ENCODE results near the gene PLEKHF1.

PLEKHF1 gene

DNA sequence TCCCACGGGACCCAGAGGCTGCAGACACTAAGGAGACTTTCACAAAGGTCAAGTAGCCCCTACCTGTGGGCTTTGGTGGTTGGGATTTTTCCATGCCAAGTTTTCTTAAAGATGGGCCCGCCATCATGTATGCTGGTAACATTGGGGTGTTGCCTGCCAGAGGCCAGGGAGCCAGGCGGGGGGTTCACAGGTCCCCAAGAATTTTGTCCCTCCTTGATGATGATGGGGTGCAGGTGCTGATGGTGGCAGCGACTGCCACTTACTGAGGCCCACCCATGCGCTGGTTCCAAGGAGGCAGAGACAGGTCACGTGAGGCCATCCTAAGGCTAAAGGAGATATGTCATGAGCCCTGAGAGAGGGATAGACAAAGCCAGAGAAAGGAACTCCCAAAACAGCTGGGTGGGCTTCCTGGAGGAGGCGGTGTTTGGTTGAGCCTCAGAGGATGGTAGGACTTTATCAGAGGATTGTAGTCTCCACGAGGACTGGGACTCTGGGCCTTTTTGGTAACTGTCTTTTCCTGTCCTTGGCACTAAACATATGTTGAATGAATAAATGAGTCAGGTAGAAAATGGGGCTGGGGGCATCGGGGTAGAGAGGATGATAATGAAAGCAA, 14.4 kb downstream of the PLEKHF1 start:
- no peak for DNase-seq (ENCODE audit: low read depth)

DNA sequence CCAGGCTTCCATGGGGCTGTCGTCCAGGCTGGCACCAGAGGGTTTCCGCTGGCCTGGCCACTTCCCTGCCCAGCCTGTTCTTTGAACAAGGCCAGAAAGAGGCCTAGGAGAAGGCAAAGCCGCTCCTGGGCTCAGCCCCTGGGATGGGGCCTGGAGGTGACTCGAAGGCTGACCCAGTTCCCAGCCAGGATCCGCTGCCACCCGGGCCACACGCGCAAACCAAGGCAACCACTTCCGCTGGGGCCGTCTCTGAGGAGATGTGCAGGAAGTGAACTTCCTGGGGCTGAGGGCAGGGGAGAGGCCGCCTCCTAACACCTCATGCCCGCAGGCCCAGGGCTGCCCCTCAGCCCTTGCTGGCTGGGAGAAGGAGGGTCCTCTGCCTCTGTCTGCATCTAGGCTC, 15.2 kb downstream of the PLEKHF1 start:
- peak; percentile 76 for DNase-seq (ENCODE audit: low read depth)

DNA sequence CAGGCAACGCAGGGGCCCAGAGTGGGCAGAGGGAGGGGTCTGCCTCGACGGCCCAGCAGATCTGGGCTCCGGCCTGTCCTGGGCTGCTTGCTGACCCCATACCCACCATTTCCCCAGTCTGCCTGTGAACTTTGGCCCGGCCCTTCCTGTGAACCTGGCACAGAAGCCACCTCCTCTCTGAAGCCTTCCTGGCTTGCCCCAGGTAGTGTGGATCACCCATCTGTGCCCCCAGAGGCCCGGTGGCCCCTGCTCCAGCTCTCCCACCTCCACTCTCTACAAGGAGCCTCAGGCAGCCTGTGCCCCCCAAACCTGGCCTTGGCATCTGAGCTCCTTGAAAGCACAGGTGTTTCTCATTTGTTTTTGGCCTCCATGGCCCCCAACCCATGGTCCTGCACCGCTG, 15.7 kb downstream of the PLEKHF1 start:
- no peak for DNase-seq (ENCODE audit: low read depth)

DNA sequence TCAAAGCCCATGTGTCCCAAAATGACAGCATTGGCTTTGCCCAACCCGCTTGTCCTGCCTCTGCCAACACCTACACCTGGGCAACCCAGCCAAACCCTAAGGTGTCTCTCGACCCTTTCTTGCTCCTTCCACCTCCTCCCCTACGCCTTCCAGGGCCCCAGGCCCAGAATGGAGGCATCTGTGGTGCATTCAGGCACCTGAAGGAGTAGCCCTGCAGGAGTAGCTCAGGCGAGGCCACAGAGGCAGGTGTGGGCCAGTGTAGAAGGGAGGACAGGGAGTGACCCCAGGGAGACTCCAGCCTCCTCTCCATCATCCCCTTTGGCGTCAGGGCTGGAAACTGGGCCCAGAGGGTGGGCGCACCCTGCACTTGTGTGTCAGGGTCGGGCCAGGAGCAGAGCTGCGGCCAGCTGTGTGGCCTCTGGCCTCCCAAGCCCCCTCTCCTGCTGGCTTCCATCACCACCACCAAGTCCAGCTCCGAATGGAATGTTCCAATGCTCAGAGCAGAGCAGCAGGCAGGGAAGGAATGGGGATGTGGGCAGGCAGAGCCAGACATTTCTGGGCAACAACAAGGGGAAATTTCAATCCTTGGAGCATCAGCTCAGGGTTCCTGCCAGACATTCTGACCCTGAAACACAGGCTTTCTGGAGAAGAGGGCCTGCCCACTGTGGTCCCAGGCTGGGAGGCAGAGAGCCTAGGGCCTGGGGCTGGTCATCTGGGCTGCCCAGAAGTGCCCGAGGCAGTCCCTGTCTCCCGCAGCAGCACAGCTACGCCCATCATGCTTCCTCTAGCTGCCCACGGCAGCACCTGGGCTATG, 16.4 kb downstream of the PLEKHF1 start:
- no peak for DNase-seq (ENCODE audit: low read depth)

DNA sequence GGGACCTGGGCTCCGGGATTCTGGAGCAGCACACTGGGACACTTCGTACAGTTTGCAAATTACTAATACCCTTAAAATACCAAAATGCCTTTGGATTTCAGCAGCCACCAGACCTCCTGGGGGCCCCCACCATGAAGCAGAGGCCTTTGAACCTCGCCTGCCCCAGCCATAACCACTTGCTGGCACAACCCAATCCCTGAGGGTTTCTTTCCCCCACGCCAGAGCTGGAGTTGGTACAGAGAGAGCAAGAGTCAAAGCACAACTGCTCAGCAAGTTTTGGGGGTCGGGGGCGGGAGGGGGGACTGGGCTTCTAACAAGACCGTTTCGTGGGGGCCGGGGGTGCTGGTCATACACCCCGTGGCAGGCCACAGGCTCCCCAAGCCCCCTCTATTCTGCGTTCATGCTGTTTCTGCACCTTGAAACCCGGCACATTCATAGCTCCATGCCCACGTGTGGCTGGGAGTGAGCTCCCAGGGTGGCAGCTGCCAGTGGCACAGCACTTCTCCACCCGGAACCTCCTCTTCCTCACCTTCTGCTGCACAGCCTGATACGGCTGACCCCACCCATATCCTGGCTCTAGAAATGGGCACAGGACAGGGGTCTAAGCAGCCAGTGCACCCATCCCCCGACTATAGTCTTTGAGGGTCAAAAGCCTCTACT, 17.1 kb downstream of the PLEKHF1 start:
- DNase-seq (ENCODE audit: low read depth): no peak

DNA sequence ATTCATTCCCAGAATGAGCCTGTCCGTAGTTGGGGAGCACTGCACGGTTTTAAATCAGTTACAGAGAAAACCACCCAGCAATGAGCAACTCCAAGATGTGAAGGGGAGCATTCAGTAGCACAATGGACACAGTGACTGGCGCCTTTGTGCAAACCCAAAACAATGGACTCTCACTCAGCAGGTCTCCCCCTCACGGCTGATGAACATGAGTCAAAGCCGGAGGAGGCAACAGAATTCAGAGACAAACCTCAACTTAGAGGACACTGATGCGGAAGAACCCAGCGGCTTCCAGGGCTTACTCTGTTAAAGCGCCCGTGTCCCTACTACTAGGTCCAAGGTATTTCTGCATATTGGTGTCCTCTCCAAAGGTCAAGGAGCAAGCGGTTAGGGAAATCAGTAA, 17.7 kb downstream of the PLEKHF1 start:
- no peak for DNase-seq (ENCODE audit: low read depth)

DNA sequence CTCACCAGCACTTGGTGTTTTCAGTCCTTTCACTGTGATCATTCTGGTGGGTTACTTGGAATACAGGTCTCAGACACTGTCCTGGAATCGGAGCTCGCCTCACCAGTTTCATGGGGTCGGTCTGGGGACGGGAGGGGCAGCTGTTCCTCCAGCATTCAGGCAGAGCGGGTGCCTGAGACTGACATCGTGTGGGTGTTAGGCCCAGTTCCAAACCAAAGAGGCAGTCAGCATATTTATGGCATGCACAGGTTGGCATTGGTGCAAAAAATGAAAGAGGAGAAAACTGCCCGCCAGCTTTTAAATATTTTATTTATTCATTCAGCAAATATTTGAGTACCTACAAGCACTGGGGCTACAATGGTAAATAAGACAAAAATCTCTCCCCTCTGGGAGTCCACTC, 20.1 kb downstream of the PLEKHF1 start:
- no peak for DNase-seq (ENCODE audit: low read depth)

DNA sequence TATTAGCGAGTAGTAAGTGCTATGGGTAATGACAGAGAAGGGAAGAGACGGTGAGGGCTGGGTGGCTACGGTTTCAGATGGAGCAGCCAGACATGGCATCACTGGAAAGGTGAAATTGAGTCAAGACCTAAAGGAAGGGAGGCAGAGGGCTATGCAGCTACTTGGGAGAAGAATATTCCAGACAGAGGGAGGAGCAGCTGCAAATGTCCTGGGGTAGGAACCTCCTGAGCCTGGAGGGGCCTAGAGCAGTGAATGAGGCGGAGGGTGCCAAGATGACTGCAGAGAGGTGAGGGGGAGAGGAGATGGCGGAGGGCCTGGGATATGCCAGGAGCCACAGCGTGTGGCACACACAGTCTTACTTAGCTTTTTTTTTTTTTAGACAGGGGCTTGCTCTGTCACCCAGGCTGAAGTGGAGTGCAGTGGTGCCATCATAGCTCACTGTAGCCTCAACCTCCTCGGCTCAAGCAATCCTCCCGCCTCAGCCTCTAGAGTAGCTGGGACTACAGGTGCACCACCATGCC, 21.1 kb downstream of the PLEKHF1 start:
- no peak for DNase-seq (ENCODE audit: low read depth)

DNA sequence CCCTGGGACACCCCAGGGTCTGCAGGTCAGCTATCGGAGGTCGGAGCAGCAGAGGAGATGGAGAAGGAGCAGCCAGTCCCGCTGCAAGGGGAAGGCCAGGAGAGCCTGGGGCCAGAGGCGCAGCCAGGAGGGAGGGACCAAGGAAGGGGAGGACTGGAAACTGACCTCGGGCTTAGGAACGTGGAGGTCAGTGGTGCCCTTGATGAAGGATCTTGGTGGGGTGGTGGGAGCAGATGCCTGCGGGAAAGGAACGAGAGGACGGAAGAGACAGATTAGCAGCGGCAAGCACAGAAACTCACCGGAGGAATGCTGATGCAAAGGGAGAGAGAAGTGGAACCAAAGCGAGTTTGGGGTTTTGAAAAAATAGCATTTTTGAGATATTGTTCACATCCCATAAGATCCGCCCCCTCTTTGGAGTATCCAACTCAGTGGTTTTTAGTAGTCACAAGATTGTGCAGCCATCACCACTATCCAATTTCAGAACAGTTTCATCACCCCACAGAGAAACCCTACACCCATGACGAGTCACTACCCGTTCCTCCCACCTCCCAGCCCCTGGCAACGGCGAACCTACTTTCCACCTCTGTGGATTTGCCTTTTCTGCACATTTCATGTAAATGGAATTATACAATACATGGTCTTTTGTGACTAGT, 22.1 kb downstream of the PLEKHF1 start:
- no peak for DNase-seq (ENCODE audit: low read depth)

DNA sequence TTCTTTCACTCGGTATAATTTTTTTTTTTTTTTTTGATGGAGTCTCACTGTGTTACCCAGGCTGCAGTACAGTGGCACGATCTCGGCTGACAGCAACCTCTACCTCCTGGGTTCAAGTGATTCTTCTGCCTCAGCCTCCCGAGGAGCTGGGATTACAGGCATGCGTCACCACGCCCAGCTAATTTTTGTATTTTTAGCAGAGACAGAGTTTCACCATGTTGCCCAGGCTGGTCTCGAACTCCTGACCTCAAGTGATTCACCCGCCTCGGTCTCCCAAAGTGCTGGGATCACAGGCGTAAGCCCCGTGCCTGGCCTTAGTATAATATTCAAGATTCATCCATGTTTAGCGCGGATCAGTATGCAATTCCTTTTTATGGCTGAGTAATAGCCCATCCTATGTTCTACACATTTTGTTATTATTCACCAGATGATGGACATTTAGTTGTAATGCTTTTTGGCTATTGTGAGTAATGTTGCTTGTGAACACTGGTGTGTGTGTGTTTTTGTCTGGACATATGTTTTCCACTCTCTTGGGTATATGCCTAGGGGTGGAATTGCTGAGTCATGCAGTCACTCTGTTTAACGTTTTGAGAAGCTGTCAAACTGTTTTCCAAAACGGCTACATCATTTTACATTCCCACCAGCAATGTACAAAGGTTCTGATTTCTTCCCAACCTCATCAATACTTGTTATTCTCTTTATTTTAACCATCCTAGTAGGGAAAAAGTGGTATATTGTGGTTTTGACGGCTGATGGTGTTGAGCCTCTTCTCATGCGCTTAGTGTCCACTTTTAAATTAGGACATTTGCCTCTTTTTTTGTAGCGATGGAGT, 22.9 kb downstream of the PLEKHF1 start:
- no peak for DNase-seq (ENCODE audit: low read depth)

DNA sequence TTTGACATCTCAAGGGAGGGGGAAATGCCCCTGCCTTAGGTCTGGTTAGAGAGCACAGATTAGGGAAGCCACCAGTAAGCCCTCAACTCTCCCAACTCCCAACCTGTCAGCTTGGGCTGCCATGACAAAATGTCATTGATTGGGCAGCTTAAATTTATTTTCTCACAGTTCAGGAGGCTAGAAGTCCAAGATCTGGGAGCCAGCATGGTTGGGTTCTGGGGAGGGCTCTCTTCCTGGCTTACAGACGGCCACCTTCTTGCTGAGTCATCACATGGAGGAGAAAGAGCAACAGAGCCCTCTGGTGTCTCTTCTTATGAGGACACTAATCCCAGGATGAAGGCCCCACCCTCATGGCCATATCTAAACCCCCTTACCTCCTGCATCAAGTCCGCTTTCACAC, 25.6 kb downstream of the PLEKHF1 start:
- peak; percentile 56 for DNase-seq (ENCODE audit: low read depth)

DNA sequence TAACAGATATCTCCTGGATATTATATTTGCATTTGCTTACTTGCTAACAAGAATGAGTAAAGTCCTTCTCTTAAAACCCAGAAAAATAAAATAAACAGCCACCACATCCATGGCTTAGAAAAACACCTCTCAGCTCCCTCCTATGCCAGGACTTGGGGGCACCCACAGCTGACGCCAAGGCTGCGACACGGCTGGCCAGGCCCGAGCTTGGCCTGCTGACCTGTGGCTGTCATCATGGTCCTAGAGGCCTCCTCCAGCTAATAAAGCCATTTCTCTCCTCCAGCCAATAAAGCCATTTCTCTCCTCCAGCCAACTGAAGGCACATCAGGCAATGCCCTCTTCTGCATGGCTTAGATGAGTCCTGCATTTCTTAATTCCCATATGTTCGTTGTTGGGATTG, 28.9 kb downstream of the PLEKHF1 start:
- no peak for DNase-seq (ENCODE audit: low read depth)

DNA sequence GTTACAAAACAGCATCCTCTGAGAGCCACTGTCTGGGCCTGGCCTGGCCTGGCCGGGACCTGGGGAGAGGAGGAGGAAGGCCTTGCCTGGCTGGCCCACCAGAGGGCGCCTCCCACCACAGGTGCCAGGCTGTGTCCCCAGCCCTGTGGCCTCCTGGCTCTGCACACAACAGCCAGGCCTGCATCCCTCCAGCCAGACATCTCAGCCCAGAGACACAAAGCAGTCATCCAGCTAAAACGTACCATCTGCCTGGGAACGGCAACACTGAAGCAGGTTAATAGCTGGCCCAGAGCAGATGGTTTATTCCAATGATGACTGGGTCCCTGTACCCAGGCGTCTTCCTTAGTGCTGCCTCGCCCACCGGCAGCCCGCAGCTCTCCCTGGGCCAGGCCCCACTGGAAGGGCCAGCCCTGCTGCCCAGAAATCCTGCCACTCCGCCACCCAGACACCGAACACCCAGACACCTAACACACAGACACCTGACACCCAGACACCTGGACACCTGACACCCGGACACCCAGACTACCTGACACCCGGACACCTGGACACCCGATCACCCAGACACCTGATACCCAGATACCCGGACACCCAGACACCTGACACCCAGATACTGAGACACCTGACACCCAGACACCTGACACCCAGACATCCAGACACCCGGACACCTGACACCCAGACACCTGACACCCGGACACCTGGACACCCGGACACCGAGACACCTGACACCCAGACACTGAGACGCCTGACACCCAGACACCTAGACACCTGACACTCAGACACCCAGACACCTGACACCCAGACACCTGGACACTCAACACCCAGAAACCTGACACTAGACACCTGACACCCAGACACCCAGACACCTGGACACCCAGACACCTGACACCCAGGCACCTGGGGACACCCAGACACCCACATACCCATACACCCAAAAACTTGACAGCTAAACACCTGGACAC, 29.7 kb downstream of the PLEKHF1 start:
- peak; percentile 73 for DNase-seq (ENCODE audit: low read depth)

DNA sequence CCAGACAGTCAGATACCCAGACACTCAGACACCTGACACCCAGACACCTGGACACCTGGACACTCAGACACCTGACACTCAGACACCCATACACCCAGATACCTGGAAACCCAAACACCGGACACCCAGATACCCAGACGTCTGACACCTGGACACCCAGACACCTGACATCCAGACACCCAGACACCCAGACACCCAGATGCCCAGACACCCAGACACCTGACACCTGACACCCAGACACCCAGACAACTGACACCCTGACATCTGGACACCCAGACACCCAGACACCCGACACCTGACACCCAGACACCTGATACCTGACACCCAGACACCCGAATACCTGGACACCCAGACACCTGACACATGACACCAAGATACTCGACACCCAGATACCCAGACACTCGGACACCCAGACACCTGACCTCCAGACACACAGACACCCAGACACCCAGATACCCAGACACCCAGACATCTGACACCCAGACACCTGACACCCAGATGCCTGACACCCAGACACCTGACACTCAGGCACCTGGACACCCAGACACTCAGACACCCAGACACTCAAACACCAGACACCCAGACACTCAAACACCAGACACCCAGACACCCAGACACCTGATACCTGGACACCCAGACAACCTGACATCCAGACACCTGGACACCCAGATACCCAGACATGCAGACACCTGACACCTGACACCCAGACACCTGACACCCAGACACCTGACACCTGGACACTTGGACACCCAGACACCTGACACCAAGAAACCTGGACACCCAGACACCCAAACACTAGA, 30.7 kb downstream of the PLEKHF1 start:
- DNase-seq (ENCODE audit: low read depth): no peak

DNA sequence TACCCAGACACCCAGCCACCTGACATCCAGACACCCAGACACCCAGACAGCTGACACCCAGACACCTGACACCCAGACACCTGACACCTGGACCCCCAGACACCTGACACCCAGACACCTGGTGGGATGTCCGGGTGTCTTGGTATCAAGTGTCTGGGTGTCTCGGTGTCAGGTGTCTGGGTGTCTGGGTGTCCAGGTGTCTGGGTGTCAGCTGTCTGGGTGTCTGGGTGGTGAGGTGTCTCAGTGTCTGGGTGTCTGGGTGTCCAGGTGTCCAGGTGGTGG, 31.2 kb downstream of the PLEKHF1 start:
- DNase-seq (ENCODE audit: low read depth): no peak

DNA sequence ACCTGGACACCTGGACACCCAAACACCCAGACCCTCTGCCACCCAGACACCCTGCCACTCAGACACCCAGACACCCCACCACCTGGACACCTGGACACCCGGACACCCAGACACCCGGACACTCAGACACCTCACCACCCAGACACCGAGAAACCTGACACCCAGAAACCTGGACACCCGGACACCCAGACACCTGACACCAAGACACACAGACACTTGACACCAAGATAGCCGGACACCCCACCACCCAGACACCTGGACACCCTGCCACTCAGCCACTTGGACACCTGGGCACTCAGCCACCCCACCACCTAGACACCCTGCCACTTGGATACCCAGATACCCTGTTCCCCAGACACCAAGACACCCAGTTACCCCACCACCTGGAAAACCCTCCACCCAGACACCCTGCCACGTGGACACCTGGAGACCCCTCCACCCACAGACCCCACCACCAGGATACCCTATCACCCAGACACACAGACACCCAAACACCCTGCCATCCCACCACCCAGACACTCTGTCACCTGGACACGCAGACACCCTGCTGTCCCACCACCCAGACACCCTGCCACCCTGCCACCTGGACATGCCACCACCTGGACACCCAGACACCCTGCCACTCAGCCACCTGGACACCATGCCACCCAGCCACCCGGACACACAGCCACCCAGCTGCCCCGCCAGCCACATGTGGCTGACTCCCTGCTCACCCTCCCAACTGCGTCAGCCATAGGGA, 32.4 kb downstream of the PLEKHF1 start:
- no peak for DNase-seq (ENCODE audit: low read depth)

DNA sequence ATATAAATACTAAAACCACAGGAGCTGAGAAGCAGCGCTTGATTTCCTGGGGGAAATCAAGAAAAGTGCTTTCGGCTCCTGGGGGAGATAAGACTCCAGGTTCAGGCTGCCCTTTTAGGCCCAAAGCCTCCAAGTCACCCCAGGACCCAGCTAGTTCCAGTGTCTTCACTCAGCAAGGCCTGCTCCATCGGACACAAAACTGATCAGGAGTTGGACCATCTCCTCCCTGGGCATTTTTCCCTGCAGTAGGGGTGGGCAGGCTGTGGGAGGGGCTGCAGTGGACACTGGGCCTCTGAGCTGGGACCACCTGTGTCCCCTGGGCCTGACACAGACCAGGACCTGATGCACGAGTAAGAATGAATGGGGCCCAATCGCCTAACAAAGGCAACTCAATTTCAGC, 34.6 kb downstream of the PLEKHF1 start:
- DNase-seq (ENCODE audit: low read depth): no peak

DNA sequence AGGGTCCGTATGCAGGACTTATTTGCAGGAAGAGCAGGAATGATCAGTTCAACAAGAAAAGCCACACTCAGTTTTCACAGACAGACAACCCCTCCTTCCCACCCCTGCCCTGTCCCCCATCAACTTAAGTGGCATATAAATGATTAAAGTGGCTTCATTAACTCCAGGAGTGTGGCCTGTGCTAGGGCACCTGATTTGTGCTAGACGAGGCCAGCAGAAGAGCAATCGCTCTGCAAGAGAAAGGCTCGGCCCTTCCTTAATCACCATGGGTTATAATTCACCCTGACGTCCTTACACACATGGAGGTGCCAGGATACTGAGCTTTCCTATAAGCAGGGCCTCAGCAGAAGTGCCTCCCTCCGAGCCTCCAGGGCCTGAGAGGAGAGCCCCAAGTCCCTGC, 35.2 kb downstream of the PLEKHF1 start:
- DNase-seq (ENCODE audit: low read depth): no peak

Measured in activated T-cell treated with anti-CD3 and anti-CD28 coated beads for 24 hours (primary cell).